ENCODE data around the gene FLT3. TPM values are rescaled to one million over a fixed set of nuclear protein-coding genes. Genes with fewer than 3 reads are reported as not detected.
A peak's percentile ranks its signal among the peaks of the same experiment; 100 is the strongest.

Gene FLT3
- total and polyA plus RNA-seq, 2 of the 13 experiments (the other 11 are each of a cell fraction or from before 2014, with no cell fraction given), result not detected

- TF ChIP-seq CTCF (CRISPR knock-in tag; IDR thresholded peaks at IDR 0.05) (peak; percentile 39; the same call in 1 of the 2 replicates), ZNF274 (CRISPR knock-in tag; IDR thresholded peaks at IDR 0.05) (0 out of 2 replicates have a peak, but pooled peaks have one; percentile 25), MIER2 (CRISPR knock-in tag; IDR thresholded peaks at IDR 0.05) (no peak), ZBTB3 (CRISPR knock-in tag; IDR thresholded peaks at IDR 0.05; ENCODE audit: borderline replicate concordance, low read depth) (no peak), ZMYM3 (CRISPR knock-in tag; IDR thresholded peaks at IDR 0.05) (no peak), ZNF235 (CRISPR knock-in tag; IDR thresholded peaks at IDR 0.05; ENCODE audit: borderline replicate concordance) (peak; percentile 72; the same call in 1 of the 2 replicates), SUZ12 (IDR thresholded peaks at IDR 0.05; ENCODE audit: low read depth, low read length) (peak; percentile 55), GABPB1 (CRISPR knock-in tag; IDR thresholded peaks at IDR 0.05) (peak; percentile 79), PCBP1 (IDR thresholded peaks at IDR 0.05; ENCODE audit: borderline replicate concordance, low read depth, low read length) (0 out of 2 replicates have a peak, but pooled peaks have one; percentile 51), GZF1 (CRISPR knock-in tag; IDR thresholded peaks at IDR 0.05) (no peak), ZNF619 (CRISPR knock-in tag; IDR thresholded peaks at IDR 0.05) (no peak), TARDBP (CRISPR knock-in tag; IDR thresholded peaks at IDR 0.05) (peak; percentile 19; the same call in 1 of the 2 replicates), ZNF350 (CRISPR knock-in tag; IDR thresholded peaks at IDR 0.05; ENCODE audit: borderline replicate concordance, low read depth) (peak; percentile 51; the same call in 1 of the 2 replicates), TFDP1 (CRISPR knock-in tag; IDR thresholded peaks at IDR 0.05; ENCODE audit: borderline replicate concordance) (0 out of 2 replicates have a peak, but pooled peaks have one; percentile 16), ZNF430 (CRISPR knock-in tag; IDR thresholded peaks at IDR 0.05) (no peak), FOXK1 (CRISPR knock-in tag; IDR thresholded peaks at IDR 0.05; ENCODE audit: borderline replicate concordance, low read depth) (peak; percentile 83), PHF21A (CRISPR knock-in tag; IDR thresholded peaks at IDR 0.05) (peak; percentile 42; the same call in 1 of the 2 replicates), KAT7 (CRISPR knock-in tag; IDR thresholded peaks at IDR 0.05; ENCODE audit: borderline replicate concordance) (peak; percentile 73; the same call in 1 of the 2 replicates), ATF7-NPFF (CRISPR knock-in tag; IDR thresholded peaks at IDR 0.05; ENCODE audit: low read depth) (peak; percentile 13; the same call in 1 of the 2 replicates), NR1H2 (CRISPR knock-in tag; IDR thresholded peaks at IDR 0.05; ENCODE audit: borderline replicate concordance, low read depth) (no peak), ZNF33A (CRISPR knock-in tag; IDR thresholded peaks at IDR 0.05; ENCODE audit: borderline replicate concordance) (no peak), FOXJ3 (CRISPR knock-in tag; IDR thresholded peaks at IDR 0.05; ENCODE audit: borderline replicate concordance) (0 out of 2 replicates have a peak, but pooled peaks have one; percentile 37)
These were observed 37.8 kb upstream of the FLT3 start, which contains the start of gene PAN3 (continued) for GRCh38 chr13:28138012-28138755.
